LoVo (cell line): ENCODE results near the gene DACH1.
A peak's percentile ranks its signal among the peaks of the same experiment; 100 is the strongest.

Experiments used
- DNase-seq: peaks from one replicate; pipeline ENCODE4 v3.0.0-alpha.2; 2016; ENCODE audit warnings: low spot score

The DACH1 gene

GRCh38 chr13:71774863-71775262 lies 92.1 kb downstream of the DACH1 start:
- DNase-seq, result no peak

DNA sequence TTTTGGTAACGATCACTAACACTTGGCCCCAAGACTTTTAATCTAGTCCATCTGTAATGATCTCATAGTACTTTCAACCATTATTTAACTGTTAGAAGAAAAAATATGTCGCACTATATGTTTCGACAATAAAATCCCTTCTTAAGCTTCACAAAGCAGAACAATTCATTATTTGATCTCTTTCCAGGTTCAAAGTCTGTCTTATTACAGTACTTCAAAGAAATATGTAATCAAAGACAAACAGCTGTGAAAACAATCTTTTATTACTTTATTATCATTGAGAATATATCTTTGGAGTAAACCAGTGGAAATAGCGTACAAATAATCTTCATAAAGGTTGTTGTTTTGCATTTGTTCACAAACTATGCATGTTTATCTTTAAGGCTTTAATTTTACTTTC lies 93.5 kb downstream of the DACH1 start:
- peak; percentile 4 for DNase-seq

DNA sequence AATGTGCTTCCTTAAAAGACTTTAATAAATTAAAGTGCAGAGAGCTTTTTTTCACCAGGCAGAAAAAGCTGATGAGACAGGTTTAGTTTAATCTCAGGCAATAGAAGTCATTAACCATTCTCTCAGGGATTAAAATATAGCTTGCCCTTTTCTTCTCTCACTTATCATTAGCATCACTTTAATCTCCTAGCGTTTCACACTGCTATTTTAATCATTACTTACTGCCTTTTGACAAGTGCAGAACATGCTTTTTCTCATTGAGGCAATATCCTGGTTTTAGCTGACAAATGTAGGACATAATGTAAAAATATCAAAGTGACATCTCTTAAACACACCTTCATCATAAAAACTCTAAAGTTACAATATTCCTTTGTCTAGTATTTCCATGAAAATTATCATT lies 94.6 kb downstream of the DACH1 start:
- no peak for DNase-seq

DNA sequence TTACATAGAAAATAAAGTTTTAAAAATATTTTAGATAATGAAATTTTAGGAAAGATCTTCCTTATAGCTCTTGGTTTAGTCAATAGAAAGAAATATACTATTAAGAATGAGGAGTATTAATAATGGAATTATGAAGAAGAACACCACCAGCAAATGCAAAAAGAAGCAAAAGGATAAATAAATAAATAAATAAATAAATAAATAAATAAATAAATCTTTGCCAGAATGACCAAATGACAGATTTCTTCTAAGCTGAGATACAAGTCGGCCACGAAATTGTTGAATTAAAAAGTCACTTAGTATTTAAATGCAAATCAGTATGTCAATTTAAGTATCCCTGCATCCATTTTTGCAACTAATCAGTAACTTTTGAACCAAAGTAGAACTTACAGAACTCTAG lies 95.9 kb downstream of the DACH1 start:
- no peak for DNase-seq

- no peak for DNase-seq
Observed at GRCh38 chr13:71770710-71771109, 96.3 kb downstream of the DACH1 start.

DNA sequence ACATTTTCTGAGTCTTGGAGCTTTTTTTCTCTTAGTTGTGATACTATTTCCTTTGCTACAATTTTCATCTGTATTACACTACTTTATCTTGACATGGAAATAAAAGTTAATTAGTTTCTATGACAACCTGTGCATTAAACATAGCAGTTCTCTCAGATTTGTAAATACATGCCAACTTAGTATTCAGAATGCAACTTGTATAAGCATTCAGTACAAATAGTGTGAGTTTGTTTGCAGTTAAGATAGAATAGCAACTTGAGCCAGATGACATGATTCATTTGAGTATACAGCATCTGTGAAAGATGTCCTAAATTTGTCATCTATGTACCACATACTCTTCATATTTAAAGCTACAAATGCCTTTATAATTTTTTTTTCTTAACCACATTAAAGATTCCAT lies 98.1 kb downstream of the DACH1 start:
- no peak for DNase-seq

- DNase-seq, result no peak
Observed at GRCh38 chr13:71759651-71760511, 107.1 kb downstream of the DACH1 start.

GRCh38 chr13:71758828-71759227 lies 108.2 kb downstream of the DACH1 start:
- no peak for DNase-seq

GRCh38 chr13:71754407-71754974 lies 112.5 kb downstream of the DACH1 start:
- DNase-seq, result no peak

DNA sequence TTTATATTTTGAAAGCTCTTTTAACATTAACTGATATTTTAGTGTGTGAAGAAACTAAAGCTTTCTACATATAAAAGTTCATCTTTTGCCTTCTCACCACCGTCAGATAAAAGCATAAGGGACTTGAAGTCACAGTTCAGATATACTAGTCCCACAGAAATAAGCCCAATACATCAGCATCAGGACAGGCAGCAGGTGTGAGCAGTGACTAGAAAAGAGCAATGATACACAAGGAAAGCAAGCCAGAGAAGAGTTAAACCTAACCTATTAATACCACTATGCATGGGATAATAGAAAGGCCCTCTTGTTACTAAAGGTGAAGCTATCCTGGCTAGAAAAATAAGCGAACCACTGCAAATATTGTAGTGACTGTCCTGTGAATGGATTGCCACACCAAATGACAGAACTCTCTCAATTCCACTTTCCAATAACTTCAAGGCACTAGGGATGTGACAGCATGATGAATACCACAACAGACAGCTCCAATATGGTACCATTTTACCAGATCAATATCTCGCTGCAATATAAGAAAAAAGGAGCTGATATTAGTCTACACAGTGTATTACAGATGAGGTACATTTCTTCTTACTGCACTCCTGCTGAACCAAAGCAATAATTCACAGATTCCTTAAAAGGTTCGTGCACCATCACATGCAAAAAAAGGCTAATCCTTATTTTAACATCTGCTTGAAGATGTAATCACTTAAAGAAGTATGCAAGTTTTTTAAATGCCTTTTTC lies 114.1 kb downstream of the DACH1 start:
- no peak for DNase-seq

DNA sequence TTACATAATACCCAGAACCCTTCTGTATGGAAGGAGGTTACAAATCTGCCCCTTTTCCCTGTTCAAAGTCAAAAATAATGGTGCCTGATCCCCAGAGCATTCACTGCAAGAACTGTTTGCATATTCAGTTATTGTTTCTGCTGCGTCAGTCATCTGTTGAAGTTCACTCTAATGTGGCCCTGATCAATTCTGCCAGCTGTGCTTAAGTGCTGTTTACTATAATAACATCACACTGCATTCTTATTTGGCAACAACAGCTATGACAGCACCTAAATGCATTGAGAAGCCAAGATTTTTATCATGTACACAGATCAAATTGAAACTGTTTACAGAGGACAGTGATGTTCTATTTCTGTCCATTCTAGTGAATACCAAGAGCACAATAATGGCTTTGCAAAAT lies 115.9 kb downstream of the DACH1 start:
- no peak for DNase-seq

- DNase-seq, result no peak
Observed at GRCh38 chr13:71730267-71730666, 136.7 kb downstream of the DACH1 start.

DNA sequence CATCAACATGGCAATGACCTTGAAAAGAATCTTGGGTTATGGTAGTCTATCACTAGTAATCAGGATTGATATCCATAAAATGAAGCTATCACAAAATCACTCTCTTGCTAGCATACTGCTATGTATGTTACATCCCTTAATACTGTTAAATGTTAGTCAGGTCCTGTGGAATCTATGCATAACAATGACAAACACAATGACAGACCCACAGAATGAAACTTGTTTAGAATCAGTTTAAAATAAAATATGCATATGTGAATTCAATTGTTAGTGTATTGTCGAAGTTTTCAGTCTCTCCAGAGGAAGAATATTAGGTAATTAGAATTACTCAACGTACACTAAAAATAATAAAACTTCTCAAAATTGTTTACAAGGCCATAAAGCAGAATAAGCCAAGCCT lies 137.6 kb downstream of the DACH1 start:
- no peak for DNase-seq

GRCh38 chr13:71727662-71728061 lies 139.3 kb downstream of the DACH1 start:
- no peak for DNase-seq

DNA sequence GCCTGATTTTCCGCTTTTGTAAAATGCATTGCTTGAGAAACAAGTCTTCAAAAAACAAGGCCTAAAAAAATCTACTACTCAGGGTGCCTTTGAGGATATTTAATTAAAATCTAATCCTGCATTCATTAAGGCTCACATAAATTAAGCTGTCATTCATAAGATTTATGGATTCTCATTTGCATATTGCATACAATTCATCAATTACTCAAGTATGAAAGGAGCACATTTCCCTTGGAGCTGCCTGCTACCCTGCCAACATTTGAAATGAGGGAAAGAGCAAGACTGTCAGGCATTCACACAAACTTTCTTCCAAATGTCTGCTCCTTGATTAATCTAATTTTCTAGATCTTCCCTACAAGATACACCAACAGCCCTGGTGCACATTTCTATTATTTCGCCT lies 140.0 kb downstream of the DACH1 start:
- DNase-seq, result no peak

DNA sequence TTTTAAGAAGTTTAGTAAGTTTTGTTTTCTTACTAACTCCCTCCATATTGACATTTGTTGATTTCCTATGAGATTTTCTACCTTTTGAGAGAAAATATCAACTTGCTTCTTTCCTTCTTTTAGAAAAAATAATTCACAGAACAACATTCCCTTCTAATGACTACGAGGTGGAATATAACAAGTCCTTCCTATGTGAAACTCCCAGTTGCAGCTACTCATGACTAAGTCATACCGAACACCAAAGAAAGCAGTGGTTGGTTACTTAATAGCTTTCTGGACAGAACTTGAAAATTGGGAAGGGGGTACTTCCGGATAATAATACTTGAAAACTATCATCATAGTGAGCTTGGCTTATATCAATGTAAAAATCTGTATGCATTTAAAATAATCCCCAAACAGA lies 144.8 kb downstream of the DACH1 start:
- DNase-seq, result no peak

DNA sequence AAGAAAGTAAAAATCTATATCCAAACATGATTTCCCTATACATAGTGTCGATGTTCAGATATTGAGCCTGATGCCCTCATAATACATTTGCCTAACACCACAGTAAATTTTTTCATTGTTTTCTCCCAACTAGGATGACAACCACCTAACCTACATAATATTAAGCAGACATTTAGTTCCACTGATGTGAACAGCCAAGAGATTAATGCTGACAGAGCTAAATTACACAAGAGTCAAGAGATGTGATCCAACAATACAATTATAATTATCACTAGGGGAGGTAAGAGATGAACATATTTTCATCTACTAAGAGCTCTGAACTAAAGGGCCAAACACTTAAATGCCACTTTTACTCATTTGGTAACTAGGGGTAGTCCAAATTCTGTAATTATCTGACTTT lies 145.9 kb downstream of the DACH1 start:
- no peak for DNase-seq

DNA sequence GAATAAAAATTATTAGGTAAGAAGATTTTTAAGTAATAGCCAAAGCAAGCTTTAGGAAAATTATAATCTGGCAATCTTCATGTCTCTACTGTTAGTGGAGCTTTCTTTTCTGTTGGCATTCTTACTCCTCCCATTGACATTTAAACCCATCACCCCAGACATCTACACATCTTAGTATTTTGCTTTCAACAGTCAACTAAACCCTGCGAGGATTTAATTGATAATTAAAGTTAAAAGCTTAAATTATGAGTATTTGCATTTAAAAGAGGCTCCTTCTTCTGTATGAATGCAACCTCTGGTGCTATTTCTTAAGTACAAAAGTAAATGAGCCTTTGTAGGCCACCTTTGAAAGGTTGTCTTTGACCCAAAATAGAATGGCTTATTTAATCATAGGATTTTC lies 148.1 kb downstream of the DACH1 start:
- no peak for DNase-seq

- no peak for DNase-seq
Observed at GRCh38 chr13:71714802-71715375, 152.1 kb downstream of the DACH1 start.

DNA sequence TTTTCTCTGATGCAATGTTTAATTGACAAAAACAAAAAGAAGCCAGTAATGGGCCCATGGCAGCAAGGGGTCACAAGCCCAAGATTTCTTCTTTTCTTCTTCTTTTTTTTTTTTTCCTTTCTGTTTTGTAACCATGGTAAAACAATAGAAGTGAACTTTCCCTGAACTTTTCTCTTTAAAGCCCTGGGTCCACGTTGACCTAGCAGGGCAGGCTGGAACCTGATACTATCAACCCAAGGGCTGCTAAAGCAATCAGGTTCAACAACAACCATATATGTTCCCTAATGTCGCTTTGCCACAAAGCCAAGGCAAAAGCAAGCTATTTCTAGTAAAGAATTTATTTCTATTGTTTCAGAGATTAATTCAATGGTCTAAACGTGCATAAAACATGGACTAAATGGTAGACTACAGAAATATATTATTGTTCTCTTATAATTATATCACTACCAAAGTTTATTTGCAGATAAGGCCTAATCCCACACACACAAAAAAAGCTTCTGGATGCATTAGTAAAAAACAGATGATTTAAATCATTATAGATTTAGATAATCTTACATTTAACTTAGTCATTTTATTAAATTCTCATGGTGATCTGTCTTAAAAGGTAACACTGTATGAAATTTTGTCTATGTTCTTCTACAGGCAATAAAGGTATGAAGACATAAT lies 153.9 kb downstream of the DACH1 start:
- DNase-seq, result no peak

DNA sequence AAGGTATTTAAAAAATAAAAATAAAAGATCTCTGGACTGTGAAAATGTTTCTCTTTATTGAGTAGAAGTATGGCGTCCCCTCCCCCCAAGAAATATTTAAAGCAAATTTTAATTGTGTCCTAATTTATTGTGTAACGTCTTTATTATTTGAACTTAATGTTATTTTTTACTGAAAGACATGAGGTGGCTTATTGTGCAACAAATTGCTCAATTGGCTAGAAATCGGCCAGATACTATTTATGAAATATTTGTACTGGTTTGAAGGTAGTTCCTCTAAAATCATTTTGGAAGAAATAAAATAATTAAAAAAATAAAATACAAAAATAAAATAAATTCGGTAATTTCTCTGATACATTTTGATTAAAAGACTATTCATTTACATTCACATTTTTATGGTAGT lies 162.3 kb downstream of the DACH1 start:
- no peak for DNase-seq

- no peak for DNase-seq
Observed at GRCh38 chr13:71703138-71703537, 163.9 kb downstream of the DACH1 start.
